OCI-LY1 (cell line): Measurements from ENCODE around the gene PUS10.

ENCODE experiments used
- EZH2 ChIP-seq: fragments of 200-600 bp; sonication (generic), shearing (Covaris generic); IDR thresholded peaks from 2 replicates; pipeline ENCODE4 v1.8.0; 2017; ENCODE audit warnings: borderline replicate concordance, mixed run types, mild to moderate bottlenecking, antibody characterized with exemption, low read length, moderate library complexity, mixed read lengths
- TF ChIP-seq, protein P1 (sequence below): fragments of 200-600 bp; sonication (generic), shearing (Covaris generic); IDR thresholded peaks from 2 replicates; pipeline ENCODE4 v1.5.1; 2017; ENCODE audit warnings: mild to moderate bottlenecking, antibody characterized with exemption, low read length, moderate library complexity, mixed read lengths

GRCh38 chr2:60938301-60938700 lies 79.8 kb downstream of the PUS10 start:
- TF ChIP-seq, protein P1, sequence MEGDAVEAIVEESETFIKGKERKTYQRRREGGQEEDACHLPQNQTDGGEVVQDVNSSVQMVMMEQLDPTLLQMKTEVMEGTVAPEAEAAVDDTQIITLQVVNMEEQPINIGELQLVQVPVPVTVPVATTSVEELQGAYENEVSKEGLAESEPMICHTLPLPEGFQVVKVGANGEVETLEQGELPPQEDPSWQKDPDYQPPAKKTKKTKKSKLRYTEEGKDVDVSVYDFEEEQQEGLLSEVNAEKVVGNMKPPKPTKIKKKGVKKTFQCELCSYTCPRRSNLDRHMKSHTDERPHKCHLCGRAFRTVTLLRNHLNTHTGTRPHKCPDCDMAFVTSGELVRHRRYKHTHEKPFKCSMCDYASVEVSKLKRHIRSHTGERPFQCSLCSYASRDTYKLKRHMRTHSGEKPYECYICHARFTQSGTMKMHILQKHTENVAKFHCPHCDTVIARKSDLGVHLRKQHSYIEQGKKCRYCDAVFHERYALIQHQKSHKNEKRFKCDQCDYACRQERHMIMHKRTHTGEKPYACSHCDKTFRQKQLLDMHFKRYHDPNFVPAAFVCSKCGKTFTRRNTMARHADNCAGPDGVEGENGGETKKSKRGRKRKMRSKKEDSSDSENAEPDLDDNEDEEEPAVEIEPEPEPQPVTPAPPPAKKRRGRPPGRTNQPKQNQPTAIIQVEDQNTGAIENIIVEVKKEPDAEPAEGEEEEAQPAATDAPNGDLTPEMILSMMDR = no peak
- TF ChIP-seq EZH2 = no peak
